GM18909 (cell line): ENCODE results near the gene TMEM72.
A peak's percentile ranks its signal among the peaks of the same experiment; 100 is the strongest.
"Not testable (repeated sequence)": the region's sequence is repeated elsewhere in the genome, so short reads cannot be mapped to it uniquely, and the experiment has no call there.

Experiments used
- ATAC-seq: cut with Tn5 transposase; IDR thresholded peaks from one replicate; pipeline ENCODE4 v1.9.1; 2021; ENCODE audit warnings: mild to moderate bottlenecking; ENCODE audit not compliant: unreplicated experiment, poor library complexity

Gene TMEM72

GRCh38 chr10:44911081-44911540, at the start of gene TMEM72:
TMEM72 (plus strand) TSS chr10:44911337; CDS start chr10:44911513, 176 bp downstream.
- ATAC-seq, result no peak

GRCh38 chr10:44862006-44862751, 49.0 kb upstream of the TMEM72 start:
- ATAC-seq, result no peak

GRCh38 chr10:44862924-44863323, 48.2 kb upstream of the TMEM72 start:
- ATAC-seq, result no peak

GRCh38 chr10:44863344-44864047, 47.6 kb upstream of the TMEM72 start:
- ATAC-seq, result no peak

- no peak for ATAC-seq
These were observed 47.1 kb upstream of the TMEM72 start for GRCh38 chr10:44864051-44864450.

- ATAC-seq, result peak; percentile 91
These were observed 46.4 kb upstream of the TMEM72 start for GRCh38 chr10:44864637-44865288.

- ATAC-seq, result no peak
These were observed 45.9 kb upstream of the TMEM72 start for GRCh38 chr10:44865289-44865671.

GRCh38 chr10:44866367-44866766, 44.8 kb upstream of the TMEM72 start:
- not testable (repeated sequence) for ATAC-seq

- ATAC-seq, result no peak
These were observed 41.1 kb upstream of the TMEM72 start for GRCh38 chr10:44870031-44870430.

GRCh38 chr10:44873160-44873559, 38.0 kb upstream of the TMEM72 start:
- ATAC-seq, result no peak

- no peak for ATAC-seq
These were observed 37.0 kb upstream of the TMEM72 start for GRCh38 chr10:44874166-44874565.

- ATAC-seq, result peak; percentile 81
These were observed 32.2 kb upstream of the TMEM72 start for GRCh38 chr10:44878706-44879530.

- no peak for ATAC-seq
These were observed 31.6 kb upstream of the TMEM72 start for GRCh38 chr10:44879531-44879899.

- no peak for ATAC-seq
These were observed 30.9 kb upstream of the TMEM72 start for GRCh38 chr10:44880090-44880715.

GRCh38 chr10:44881649-44882048, 29.5 kb upstream of the TMEM72 start:
- ATAC-seq, result no peak

GRCh38 chr10:44882166-44882720, 28.9 kb upstream of the TMEM72 start:
- ATAC-seq, result no peak

- ATAC-seq, result no peak
These were observed 27.4 kb upstream of the TMEM72 start for GRCh38 chr10:44883593-44884331.

- no peak for ATAC-seq
These were observed 25.4 kb upstream of the TMEM72 start for GRCh38 chr10:44885710-44886109.

GRCh38 chr10:44886966-44887365, 24.2 kb upstream of the TMEM72 start:
- no peak for ATAC-seq
